ENCODE results near the gene MACROD1.

Gene MACROD1

DNA sequence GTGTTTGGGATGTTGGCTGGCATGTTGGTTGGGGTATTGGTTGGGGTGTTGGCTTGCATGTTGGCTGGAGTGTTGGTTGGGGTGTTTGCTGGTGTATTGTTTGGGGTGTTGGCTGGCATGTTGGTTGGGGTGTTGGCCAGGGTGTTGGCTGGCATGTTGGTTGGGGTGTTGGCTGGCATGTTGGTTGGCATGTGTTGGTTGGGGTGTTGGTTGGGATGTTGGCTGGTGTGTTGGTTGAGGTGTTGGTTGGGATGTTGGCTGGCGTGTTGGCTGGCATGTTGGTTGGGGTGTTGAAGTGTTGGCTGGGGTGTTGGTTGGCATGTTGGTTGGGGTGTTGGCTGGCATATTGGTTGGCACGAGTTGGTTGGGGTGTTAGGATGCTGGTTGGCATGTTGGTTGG lies 155.1 kb downstream of the MACROD1 start:
- no peak for DNase-seq

DNA sequence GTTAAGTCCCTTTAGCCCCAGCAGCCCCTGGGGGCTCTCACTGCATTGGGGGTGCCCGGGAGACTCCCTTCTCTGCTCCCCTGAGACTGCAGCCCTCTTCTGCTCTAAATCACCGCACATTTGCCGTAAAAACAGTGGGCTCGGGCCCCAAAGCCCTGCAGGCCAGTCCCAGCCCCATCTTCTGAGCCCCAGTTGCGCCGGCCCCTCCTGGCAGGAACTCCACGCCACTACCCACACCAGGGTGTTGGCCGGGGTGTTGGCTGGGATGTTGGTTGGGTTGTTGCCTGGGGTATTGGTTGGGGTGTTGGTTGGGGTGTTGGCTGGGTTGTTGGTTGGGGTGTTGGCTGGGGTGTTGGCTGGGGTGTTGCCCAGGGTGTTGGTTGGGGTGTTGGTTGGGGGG lies 156.2 kb downstream of the MACROD1 start:
- no peak for DNase-seq

DNA sequence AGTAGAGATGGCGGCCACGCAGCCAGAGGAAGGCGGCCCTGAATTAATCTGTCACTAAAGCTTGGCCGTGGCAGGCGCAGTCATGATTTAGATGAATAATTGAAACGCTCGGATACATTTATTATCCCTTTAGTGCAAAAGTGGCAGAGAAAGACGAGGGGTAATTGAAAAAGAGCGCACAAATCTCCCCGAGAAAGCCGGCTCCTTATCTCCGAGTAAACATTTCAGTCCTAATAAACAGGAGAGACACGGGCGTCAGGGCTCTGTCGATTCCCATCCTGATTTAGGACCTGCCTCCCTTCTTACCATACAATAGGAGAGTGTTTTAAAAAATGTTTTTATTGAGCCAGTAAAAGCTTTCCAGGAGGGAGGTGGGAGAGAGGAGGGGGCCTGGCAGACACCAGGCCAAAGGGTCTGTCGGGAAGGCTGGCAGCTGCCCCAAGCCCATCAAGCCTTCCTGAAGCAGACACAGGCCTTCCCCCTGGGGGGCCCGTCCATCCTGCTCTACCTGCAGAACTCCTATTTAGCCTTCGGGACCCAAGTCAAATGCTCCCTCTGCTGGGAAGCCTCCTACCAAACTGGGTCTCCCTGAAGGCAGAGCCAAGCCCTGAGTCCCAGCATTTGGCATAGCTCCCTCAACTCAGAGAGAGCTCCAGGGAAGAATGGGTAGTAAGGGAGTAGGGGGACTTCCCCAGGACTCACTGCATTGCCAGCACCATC lies 156.8 kb downstream of the MACROD1 start:
- no peak for DNase-seq

DNA sequence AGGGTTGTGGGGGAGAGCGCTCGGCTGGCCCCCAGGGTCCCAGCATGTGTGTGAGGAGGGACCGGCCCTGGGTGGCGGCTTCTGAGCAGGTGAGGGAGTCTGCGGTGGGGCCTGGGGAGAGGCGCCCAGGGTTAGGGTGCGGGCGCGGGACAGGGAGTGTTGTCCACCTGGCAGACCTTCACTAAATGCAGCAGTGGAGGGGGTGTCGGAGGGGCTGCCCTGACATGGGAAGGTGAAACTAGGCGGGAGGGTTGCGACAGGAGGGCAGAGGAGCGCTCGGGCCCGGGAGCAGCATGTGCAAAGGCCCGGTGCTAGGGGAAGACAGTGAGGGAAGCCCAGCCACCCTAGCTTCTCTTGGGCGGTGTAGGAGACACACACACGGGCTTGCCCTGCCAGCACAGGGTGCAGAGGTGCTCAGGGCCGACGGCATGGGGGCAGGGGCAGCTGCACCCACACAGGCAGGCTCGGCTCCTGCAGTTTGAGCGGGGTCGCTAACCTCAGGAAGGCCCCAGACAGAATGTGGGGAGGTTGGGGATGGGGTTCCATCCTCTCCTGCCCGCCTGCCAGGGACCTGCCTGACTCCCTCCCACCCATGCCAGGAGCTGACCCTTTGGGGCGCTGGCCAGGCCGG lies 157.5 kb downstream of the MACROD1 start:
- DNase-seq = no peak

DNA sequence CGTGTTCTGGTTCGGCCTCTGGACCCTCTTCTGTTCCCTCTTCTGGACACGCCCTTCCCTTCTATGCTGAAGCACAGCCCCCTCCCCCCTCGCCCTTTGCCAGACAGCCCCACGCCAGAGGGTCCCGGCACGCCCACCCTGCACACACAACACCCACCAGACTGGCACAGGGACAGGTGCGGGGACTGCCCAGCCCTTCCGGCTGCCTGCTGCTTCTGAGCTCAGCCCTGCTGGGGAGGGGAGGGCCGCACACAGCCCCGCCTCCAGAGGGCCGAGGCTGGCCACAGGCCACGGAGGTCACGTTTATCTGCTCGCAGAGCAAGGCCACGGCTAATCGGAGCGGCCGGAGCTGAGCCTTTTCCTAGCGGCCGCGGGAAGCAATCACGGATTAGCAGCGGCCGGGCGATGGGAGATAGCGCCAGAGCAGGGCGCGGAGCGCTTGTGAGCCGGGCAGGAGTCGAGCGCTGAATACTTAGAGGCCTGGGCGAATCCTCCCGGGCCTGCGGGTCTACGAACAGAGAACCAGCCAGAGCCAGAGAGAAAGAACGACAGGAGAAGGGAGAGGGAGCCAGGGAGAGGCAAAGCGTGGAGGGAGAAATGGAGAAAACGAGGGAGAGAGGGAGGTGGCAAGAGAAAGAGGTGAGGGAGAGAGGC lies 158.2 kb downstream of the MACROD1 start:
- DNase-seq = peak in 11 of 14 donors; percentile 8 to 61 (median 31)

DNA sequence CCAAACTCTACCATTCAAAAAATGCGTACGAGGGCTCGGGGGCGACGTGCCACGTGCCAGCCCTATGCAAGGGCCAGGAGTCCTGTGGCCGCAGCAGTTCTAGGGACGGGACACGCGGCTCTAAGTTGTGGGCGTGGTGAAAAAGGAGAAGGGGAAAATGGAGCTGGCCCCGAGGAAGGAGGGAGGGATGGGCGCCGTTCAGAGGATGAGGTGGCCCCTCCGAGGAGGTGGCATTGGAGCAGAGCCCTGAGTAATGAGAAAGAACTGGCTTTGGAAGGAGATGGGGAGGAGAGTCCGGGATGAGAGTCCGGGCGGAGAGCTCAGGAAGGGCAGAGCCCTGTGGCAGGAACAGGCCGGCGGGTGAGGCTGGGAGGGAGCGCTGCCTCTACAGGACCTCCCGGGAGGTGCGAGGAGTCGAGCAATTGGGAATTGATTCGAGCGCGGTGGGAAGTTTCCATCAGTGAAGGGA lies 158.7 kb downstream of the MACROD1 start:
- DNase-seq = no peak

DNA sequence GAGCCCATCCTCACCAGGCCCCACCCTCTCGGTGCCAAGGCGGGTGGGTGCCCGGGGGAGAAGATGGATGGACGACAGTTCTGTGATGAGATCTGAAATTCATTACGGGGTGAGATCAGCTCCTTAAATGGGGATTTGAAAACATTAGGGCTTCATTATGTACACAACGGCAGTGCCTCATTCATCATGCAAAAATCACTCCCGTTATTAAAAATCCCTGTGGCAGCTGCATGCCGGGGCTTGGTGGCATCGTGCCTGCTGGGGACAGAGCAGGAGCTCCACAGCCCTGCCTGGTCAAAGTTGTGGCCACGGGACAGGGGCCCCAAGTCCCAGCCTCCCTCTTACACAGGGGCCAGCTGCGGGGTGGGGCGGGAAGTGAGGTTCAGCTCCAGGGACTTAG lies 159.5 kb downstream of the MACROD1 start:
- DNase-seq = no peak

DNA sequence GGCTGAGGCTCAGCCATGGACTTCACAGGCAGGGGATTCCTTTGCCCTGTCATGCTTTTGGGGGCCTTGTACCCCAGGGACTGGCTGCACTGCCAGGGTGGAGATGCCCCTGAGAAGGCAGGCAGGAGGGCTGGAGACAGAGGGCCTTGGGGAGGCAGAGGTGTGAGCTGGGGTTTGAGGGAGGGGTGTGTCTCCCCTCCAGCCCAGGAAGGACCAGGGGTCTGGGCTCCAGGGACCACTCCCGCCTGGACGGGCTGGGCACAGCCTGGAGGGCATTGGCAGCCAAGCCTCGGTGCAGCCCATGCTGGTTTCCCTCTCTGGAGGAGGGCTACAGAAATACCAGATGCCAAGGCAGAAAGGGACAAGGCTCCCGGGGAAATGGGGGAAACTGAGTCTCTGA lies 160.2 kb downstream of the MACROD1 start:
- no peak for DNase-seq

DNA sequence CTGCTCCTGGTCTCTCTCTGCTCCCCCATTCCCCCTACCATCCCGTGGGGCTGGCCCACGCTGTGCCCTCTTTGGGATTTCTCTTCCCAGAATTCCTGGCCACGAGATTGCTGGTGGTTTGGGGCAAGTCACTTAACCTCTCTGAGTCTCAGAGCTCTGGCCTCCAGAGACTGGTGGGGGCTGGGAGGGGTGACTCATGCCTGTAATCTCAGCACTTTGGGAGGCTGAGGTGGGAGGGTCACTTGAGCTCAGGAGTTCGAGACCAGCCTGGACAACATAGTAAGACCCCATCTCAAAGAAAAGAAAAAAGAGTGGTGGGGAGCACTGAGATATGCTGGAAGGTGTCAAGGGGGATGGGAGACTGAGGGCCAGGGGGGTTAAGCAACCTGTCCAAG lies 161.3 kb downstream of the MACROD1 start:
- no peak for DNase-seq

DNA sequence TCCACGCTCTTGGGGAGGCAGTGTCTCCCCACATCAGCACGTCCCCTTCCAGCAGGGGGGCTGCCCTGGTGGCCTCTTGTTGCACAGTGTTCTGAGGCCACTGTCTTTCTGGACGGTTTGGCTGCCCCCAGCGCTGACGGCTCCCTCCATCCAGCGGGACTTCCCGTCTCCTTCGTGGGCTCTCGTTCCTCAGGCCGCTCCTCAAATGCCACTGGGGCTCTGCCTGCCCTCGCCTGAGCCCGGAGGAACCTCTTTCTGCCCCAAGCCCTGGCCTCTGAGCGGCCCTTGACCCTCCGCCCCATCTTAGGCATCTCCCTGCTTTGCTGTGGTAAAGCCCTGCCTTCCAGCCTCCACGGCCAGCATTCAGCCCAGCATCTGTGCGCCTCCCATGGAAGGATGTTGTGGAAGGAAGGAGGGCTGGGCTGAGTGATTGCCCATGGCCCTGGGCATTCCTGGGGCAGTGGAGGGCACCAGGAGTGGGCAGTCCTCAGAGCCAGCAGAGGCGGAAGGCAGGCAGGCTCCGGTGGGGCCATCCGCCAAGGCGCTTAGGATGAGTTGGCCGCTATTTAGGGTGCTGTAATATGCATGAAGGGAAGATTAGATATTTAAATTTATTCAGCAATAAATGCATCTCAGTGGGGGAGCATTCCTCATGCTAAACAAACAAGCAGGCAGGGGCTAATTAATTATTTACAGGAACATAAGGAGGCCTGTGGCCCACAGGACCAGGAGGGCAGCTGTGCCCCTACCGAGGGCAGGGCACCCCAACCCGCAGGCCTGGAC lies 161.9 kb downstream of the MACROD1 start:
- DNase-seq = no peak

DNA sequence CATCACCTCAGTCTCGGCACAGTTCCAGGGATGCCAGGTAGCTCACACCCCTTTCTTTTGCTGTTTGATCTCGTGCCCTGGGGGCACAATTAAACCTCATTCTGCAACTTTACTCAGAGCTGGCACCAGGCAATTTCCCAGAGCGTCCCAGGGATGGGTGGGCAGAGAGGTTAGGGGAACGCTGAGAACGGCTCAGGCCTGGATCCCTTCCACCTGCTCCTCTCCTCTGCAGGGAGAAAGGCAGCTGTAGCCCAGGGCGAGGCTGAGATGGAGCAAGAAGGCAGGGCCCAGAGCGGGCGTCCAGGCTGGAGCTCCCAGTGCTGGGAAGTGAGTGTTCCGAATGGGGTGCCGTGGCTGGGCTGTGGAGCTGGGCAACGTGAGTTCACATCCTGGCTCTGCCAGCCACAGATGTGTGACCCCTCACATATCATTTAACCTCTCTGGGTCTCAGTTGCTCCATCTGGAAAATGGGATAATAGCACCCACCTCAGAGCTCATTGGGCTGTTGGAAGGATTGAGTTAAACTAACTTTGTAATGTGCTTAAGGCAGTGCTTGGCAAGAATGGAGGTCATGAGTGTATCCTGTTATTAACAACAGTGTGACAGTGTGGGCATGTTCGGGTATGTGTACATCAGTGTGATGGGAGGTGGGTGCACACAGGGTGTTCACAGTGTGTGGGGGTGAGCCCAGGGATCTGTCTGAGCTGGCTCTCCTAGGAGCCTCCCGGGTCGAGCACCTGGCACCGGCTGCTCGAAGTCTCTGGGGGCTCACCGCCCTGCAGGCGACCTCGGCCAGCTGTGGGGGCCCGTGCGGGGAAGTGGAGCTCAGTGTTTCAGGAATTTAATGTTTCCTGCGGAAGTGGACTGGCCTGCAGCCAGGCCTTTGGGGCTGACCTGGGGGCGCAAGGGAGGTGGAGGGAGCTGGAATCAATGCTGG lies 164.2 kb downstream of the MACROD1 start:
- DNase-seq = no peak

DNA sequence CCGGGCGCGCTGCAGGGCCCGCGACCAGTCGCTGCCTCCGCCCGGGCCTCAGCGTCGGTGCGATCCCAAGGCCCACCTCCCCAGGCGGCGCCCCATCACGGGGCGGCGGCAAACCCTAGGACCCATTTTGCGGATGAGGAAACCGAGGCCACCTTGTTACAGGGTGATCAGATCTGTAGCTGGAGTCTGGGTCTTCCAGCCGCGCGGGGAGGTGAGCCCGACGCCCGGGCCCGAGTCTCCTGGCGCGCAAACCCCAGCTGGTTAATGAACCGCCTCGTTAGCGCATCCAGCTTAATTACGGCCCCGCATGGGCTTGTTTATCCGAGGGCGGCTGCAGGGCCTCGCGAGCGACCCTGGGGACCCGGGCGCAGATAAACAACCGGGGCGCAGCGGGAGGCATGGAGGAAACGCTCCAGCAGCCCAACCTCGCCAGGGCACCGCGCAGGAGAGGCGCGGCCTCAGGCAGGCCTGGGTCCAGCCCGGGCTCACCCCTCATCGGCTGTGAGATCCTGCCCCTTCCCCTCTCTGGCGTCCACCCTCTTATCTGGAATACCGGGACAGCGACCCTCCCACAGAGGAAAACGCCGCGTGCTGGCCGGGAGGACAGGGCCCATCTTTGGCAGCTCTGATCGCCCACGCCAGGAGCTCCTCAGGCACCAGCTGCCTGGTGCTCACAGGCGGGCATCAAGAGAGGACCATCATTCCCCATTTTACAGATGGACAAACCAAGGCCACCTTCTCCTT lies 165.0 kb downstream of the MACROD1 start:
- DNase-seq = no peak

DNA sequence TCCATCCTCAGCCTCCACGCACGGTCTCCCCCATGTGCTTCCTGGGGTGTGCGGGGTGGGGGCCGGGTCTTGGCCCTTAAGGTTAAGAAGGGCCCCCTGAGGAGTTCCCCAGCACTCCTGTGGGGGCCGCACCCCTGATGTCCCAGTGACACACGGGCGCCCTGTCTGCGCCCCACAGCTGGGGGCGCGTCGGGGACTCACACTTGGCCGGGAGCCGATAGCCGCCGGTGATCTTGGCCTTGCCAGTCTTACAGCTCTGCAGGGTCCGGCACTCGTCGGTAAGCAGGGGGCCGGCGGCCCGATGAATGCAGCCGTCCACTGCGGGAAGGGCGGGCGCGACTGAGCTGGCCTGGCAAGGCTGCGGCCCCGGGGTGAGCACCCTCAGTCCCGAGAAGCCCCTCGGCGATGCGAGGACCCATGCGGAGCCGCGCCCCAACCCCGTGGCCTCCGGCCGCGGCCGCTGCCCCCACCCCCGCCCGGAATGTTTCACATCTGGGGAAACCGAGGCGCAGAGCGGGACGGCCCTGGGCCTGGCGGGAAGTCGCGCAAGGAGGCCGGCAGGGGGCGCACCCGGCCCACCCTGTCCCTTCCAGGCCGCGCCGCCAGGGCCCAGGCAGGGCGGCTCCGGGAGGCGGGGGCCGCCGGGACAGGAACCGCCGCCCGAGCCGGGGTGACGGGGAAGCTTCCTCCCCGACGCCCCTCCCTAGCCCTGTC lies 165.7 kb downstream of the MACROD1 start:
- DNase-seq = peak in 11 of 14 donors; percentile 27 to 78 (median 51)

DNA sequence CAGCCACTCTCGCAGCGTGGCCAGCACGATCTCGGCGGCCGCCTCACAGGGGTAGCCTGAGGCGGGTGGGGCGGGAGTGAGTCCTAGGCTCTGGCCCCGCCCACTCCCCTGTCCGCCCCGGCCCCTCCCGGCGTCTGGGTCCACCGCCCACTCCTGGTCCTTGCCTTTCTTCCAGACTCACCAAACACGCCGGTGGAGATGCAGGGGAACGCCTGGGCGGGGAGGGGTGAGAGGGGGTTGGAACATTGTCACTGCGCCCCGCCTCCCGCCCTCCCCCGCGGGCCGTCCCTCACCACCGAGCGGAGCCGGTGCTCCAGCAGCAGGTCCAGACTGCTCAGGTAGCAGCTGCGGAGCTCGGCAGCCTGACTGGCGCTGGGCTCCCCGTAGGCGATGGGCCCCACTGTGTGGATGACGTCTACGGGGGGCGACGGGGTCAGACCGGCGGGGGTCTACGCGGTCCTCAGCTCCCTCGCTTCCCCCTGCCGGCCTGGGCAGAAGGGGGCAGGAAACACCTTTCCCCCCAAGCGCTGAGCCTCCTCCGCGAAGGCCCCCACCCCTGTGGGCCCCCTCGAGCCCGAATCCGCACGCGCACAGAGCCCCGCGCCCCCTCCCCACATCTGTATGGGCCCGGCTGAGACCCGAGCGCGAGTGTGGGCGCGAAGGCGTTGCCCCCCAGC lies 166.4 kb downstream of the MACROD1 start:
- peak in 1 of 14 donors; percentile 22 for DNase-seq

DNA sequence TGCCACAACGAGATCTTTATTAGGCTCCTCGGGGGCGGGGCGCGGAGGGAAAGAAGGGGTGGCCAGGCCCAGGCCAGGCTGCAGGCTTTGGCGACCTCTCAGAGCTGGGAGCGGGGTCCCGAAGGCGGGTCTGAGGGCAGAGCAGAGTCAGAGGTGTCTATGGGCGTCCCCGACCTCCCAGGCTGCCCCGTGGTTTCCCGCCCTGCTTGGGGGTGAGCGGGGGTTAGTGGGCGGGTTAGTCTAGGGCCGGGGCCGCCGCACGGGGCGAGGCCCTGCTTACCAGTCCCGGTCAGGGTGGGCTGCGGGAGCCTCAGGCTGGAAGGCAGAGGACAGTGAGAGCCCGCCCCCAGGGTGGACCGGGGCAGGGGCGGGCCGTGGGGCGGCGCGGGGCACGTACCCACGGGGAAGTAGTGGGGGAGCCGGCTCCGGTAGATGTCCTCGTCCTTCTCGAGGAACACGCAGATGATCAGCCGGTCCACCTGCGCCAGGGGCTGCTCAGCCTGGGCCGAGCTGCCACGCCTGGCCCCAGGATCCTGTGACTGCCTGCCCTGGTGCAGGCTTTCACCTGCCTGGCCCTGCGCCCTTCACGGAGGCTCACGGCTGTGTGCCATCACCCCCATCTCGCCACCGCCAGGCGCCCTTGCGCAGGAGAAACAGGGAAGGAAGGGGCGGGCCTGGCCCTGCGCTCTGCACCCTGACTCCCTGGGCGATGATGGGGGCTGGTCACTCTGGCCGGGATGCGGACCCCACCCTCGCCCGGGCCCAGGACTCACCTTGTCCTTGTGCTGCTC lies 167.2 kb downstream of the MACROD1 start:
- no peak for DNase-seq

DNA sequence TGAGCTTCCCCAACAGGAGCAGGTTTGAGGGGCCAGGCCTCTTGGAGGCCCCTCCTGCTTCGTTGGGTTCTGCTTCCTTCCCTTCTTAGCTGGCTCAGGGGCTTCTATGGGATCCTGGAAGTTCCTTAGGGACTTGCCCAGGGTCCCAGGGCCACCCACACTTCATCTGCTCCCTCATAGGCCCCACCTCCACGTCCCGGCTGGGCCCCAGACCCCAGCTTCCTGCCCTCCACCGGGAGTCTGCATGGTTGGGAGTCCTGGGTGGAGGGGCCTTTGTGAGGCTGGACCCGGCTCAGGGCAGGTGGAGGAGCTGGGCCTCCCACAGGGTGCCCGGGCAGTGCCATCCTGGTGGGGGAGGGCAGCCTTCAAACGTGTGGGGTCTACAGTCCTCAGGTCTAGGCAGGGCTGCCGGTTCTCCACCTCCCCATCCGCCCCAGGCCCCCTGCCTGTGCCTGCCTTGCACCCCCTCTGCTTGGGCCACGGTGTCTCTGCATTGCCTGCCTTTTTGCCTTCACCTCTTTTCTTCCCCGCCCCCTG lies 168.0 kb downstream of the MACROD1 start:
- no peak for DNase-seq

DNA sequence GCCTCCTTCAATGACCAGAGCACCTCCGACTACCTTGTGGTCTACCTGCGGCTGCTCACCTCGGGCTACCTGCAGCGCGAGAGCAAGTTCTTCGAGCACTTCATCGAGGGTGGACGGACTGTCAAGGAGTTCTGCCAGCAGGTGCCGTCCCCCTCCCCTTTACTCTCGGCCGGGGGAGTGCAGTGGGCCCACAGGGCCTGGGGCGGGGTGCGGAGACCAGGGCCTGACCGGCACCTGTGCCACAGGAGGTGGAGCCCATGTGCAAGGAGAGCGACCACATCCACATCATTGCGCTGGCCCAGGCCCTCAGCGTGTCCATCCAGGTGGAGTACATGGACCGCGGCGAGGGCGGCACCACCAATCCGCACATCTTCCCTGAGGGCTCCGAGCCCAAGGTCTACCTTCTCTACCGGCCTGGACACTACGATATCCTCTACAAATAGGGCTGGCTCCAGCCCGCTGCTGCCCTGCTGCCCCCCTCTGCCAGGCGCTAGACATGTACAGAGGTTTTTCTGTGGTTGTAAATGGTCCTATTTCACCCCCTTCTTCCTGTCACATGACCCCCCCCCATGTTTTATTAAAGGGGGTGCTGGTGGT lies 168.7 kb downstream of the MACROD1 start:
- DNase-seq = no peak

DNA sequence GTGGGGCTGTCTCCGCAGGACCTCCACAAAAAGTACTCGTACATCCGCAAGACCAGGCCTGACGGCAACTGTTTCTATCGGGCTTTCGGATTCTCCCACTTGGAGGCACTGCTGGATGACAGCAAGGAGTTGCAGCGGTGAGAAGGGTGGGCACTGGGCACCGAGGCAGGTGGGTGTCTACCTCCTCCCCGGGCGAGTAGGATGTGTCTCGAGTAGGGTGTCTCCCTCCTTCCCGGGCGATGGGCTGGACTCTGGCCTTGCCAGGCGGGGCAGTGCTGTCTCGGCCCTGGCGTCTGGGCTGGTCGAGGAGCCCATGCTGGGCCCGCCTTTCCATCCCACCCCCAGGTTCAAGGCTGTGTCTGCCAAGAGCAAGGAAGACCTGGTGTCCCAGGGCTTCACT lies 169.4 kb downstream of the MACROD1 start:
- DNase-seq = no peak

Data from C1 segment of cervical spinal cord (tissue), 14 donors.